ENCODE data around the gene PLRG1. TPM values are rescaled to one million over a fixed set of nuclear protein-coding genes. Genes with fewer than 3 reads are reported as not detected.
"Not testable (repeated sequence)": the region's sequence is repeated elsewhere in the genome, so short reads cannot be mapped to it uniquely, and the experiment has no call there.

PLRG1 gene
- total RNA-seq, result 10 to 100 TPM; 35.6 to 45.7 (median 40.2) TPM

GRCh38 chr4:154549894-154550790 lies at the start of gene PLRG1:
Gene PLRG1 (minus strand): TSS chr4:154550400. CDS start chr4:154550308, 92 bp downstream.
- DNase-seq (ENCODE audit: extremely low spot score), result peak; percentile 98
- peak within 1 kb of the TSS; percentile 78 to 85 (median 81) for H3K27ac ChIP-seq (replicated peaks in 1 of 4)
- intact Hi-C loops (cut with DNase I), result loop anchor here (5.0 kb wide), 2 partner anchors 72 to 227 kb away; no protein-coding TSS in a partner anchor
- peaks cover 11 to 28% (median 20%) of the 10 kb centered on the region in 4 donors for H3K36me3 ChIP-seq
- TF ChIP-seq EP300 (IDR thresholded peaks at IDR 0.05), result no peak
- TF ChIP-seq POLR2AphosphoS5 (IDR thresholded peaks at IDR 0.05), result peak; percentile 92 to 97
- TF ChIP-seq POLR2A (IDR thresholded peaks at IDR 0.05; ENCODE audit: low read depth), result peak; percentile 37
- TF ChIP-seq CTCF (IDR thresholded peaks at IDR 0.05), result peak; percentile 38 to 52 (median 42)
- peak within 1 kb of the TSS; percentile 73 to 86 (median 78) for H3K4me3 ChIP-seq
- H3K27me3 ChIP-seq, result no peaks in the 10 kb centered on the region
- WGBS, result under 1% methylated on average over 41 of the region's 51 CpGs
- peaks cover 10 to 27% (median 18%) of the 10 kb centered on the region in 4 donors for H3K4me1 ChIP-seq
- no peaks in the 10 kb centered on the region for H3K9me3 ChIP-seq

GRCh38 chr4:154597798-154598774 lies 47.9 kb upstream of the PLRG1 start:
- Histone ChIP-seq H3K27me3 (no peaks in the 10 kb centered on the region), H3K27ac (replicated peaks in 1 of 4) (no peak overlapping the region), H3K4me1 (no peaks in the 10 kb centered on the region), H3K9me3 (no peaks in the 10 kb centered on the region), H3K36me3 (no peaks in the 10 kb centered on the region), H3K4me3 (no peak overlapping the region)
- no peak for DNase-seq (ENCODE audit: extremely low spot score)
- TF ChIP-seq EP300 (IDR thresholded peaks at IDR 0.05) (no peak), CTCF (IDR thresholded peaks at IDR 0.05) (no peak), POLR2AphosphoS5 (IDR thresholded peaks at IDR 0.05) (no peak), POLR2A (IDR thresholded peaks at IDR 0.05; ENCODE audit: low read depth) (no peak)
- intact Hi-C loops (cut with DNase I), result no loop called here
- 78% methylated on average over 7 of the region's 7 CpGs for WGBS

GRCh38 chr4:154597281-154597680 lies 47.1 kb upstream of the PLRG1 start:
- H3K9me3 ChIP-seq; H3K27me3 ChIP-seq; H3K4me3 ChIP-seq; intact Hi-C loops (cut with DNase I); H3K27ac ChIP-seq (replicated peaks in 1 of 4); H3K4me1 ChIP-seq; DNase-seq (ENCODE audit: extremely low spot score); H3K36me3 ChIP-seq: not testable (repeated sequence)
- WGBS, result 81% methylated on average over 11 of the region's 11 CpGs

GRCh38 chr4:154595807-154596206 lies 45.6 kb upstream of the PLRG1 start:
- no peak for TF ChIP-seq POLR2AphosphoS5 (IDR thresholded peaks at IDR 0.05)
- no peak for TF ChIP-seq POLR2A (IDR thresholded peaks at IDR 0.05; ENCODE audit: low read depth)
- TF ChIP-seq CTCF (IDR thresholded peaks at IDR 0.05), result no peak
- no peak for TF ChIP-seq EP300 (IDR thresholded peaks at IDR 0.05)
- H3K36me3 ChIP-seq, result no peaks in the 10 kb centered on the region
- no peak overlapping the region for H3K4me3 ChIP-seq
- no peak overlapping the region for H3K27ac ChIP-seq (replicated peaks in 1 of 4)
- no peak for DNase-seq (ENCODE audit: extremely low spot score)
- no peaks in the 10 kb centered on the region for H3K4me1 ChIP-seq
- H3K27me3 ChIP-seq, result peaks cover 0 to 2% (median 0%) of the 10 kb centered on the region in 4 donors
- H3K9me3 ChIP-seq, result no peaks in the 10 kb centered on the region
- intact Hi-C loops (cut with DNase I), result no loop called here

- 90% methylated on average over 3 of the region's 3 CpGs for WGBS
- not testable (repeated sequence) for H3K4me3 ChIP-seq, H3K27me3 ChIP-seq
Measured at GRCh38 chr4:154594343-154594742, 44.1 kb upstream of the PLRG1 start.

More at GRCh38 chr4:154594343-154594742, 44.1 kb upstream of the PLRG1 start:
- H3K9me3 ChIP-seq; H3K36me3 ChIP-seq; H3K27ac ChIP-seq (replicated peaks in 1 of 4); DNase-seq (ENCODE audit: extremely low spot score); intact Hi-C loops (cut with DNase I); H3K4me1 ChIP-seq: not testable (repeated sequence)

Data from esophagus muscularis mucosa (tissue), 4 donors.